CD4-positive, alpha-beta T cell (primary cell): ENCODE results near the gene EIPR1. TPM values are rescaled to one million over a fixed set of nuclear protein-coding genes. Genes with fewer than 3 reads are reported as not detected.

Source experiments
- ATAC-seq: fragments of 200-7000 bp; cut with Tn5 transposase; one replicate; pipeline ENCODE4 v1.10.0; 2022; ENCODE audit warnings: mild to moderate bottlenecking; ENCODE audit not compliant: poor library complexity
- CTCF ChIA-PET: fragments of 350-600 bp; sonication (Branson Sonifier 250); formaldehyde crosslinking; loops from one replicate; lab custom pipeline; 2021; ENCODE audit warnings: antibody characterized with exemption, inconsistent platforms; lab: Charles Lee
- POLR2A ChIA-PET: fragments of 350-600 bp; sonication (Branson Sonifier 250); formaldehyde crosslinking; loops from one replicate; lab custom pipeline; 2021; ENCODE audit warnings: antibody characterized with exemption, inconsistent platforms; lab: Charles Lee
- DNase-seq, 14 experiments: peaks; one replicate each; pipeline ENCODE4 v3.0.0-alpha.2; 2013 to 2020; ENCODE audit warnings: mixed read lengths in 2 of 14
- H3K27ac ChIP-seq, 2 donors: one replicate each; pipeline versions ENCODE4 v1.5.1 to v1.7.0; 2013; ENCODE audit warnings: low read length in 2 of 2, low read depth in 1 of 2, mild to moderate bottlenecking in 1 of 2
- H3K27me3 ChIP-seq, 2 experiments: 1 replicate in 1 of 2; 2 replicates in 1 of 2; pipeline versions ENCODE4 v1.6.1 to v1.7.0; 2013; ENCODE audit warnings: low read length in 2 of 2, control low read depth in 1 of 2, mild to moderate bottlenecking in 1 of 2, moderate library complexity in 1 of 2; ENCODE audit not compliant: insufficient read depth in 2 of 2, control insufficient read depth in 1 of 2
- H3K36me3 ChIP-seq: one replicate; pipeline ENCODE4 v1.6.1; 2013; ENCODE audit warnings: low read length, control low read depth; ENCODE audit not compliant: insufficient read depth
- H3K4me1 ChIP-seq: one replicate; pipeline ENCODE4 v1.6.1; 2013; ENCODE audit warnings: low read length, control low read depth; ENCODE audit not compliant: insufficient read depth
- H3K4me3 ChIP-seq: one replicate; pipeline ENCODE4 v1.5.1; 2013; ENCODE audit warnings: mild to moderate bottlenecking, low read length, moderate library complexity
- H3K9me3 ChIP-seq, 2 experiments: 1 replicate in 1 of 2; 2 replicates in 1 of 2; pipeline versions ENCODE4 v1.6.1 to v1.7.0; 2013; ENCODE audit warnings: low read length in 2 of 2, mild to moderate bottlenecking in 2 of 2, control low read depth in 1 of 2, moderate library complexity in 1 of 2; ENCODE audit not compliant: control insufficient read depth in 1 of 2, insufficient read depth in 1 of 2
- H3K27ac Mint-ChIP-seq: one replicate; pipeline ENCODE4 v1.8.0; 2020; ENCODE audit warnings: mixed read lengths
- H3K27me3 Mint-ChIP-seq: one replicate; pipeline ENCODE4 v1.8.0; 2021; ENCODE audit warnings: mixed read lengths
- H3K36me3 Mint-ChIP-seq: one replicate; pipeline ENCODE4 v1.8.0; 2021; ENCODE audit warnings: low read depth, mixed read lengths
- H3K4me1 Mint-ChIP-seq: one replicate; pipeline ENCODE4 v1.8.0; 2021; ENCODE audit warnings: low read depth, mixed read lengths
- H3K4me3 Mint-ChIP-seq: one replicate; pipeline ENCODE4 v1.8.0; 2020; ENCODE audit warnings: mild to moderate bottlenecking, mixed read lengths
- H3K9me3 Mint-ChIP-seq: one replicate; pipeline ENCODE4 v1.8.0; 2020; ENCODE audit warnings: mixed read lengths
- CTCF ChIP-seq: fragments of 200-600 bp; IDR thresholded peaks from one replicate; pipeline ENCODE4 v1.8.0; 2022; ENCODE audit warnings: antibody characterized with exemption, mild to moderate bottlenecking
- intact Hi-C, 2 experiments: fragments of 100-400 bp; cut with DNase I in 1 of 2; cut with micrococcal nuclease in 1 of 2; formaldehyde crosslinking; loops; one replicate each; pipeline versions ENCODE4 v1.15.1 to v1.9.0; 2023 to 2025; cut with DNase I, micrococcal nuclease
- total RNA-seq, 174 experiments: library from RNA in 2 of 174; stranded (reverse) in 2 of 174; gene quantifications; one replicate each; pipeline ENCODE4 v1.2.3 and lab custom pipeline; 2021 to 2026

The EIPR1 gene
- total RNA-seq, 2 experiments from 2014 or later, result 11.0 to 12.4 TPM

- Histone ChIP-seq H3K27ac (no peak overlapping the region), H3K9me3 (no peaks in the 10 kb centered on the region), H3K36me3 (peaks cover 39% of the 10 kb centered on the region), H3K4me3 (no peak overlapping the region), H3K4me1 (no peaks in the 10 kb centered on the region), H3K27me3 (no peaks in the 10 kb centered on the region)
- Mint-ChIP-seq H3K36me3 (peaks cover 66% of the 10 kb centered on the region), H3K27ac (no peak overlapping the region), H3K4me3 (no peak overlapping the region), H3K4me1 (no peaks in the 10 kb centered on the region), H3K27me3 (no peaks in the 10 kb centered on the region), H3K9me3 (no peaks in the 10 kb centered on the region)
- ChIA-PET CTCF (no interaction called here), POLR2A (no interaction called here)
- no peak for DNase-seq
- TF ChIP-seq CTCF, result no peak
- no peak for ATAC-seq
- intact Hi-C loops, result no loop called here
These were observed 45.5 kb downstream of the EIPR1 start for GRCh38 chr2:3332133-3332532.

GRCh38 chr2:3329491-3329890 lies 48.1 kb downstream of the EIPR1 start:
- intact Hi-C loops, result no loop called here
- no peaks in the 10 kb centered on the region for H3K4me1 Mint-ChIP-seq
- no peak for TF ChIP-seq CTCF
- peaks cover 59% of the 10 kb centered on the region for H3K36me3 Mint-ChIP-seq
- ATAC-seq, result no peak
- no peaks in the 10 kb centered on the region for H3K9me3 Mint-ChIP-seq
- peak overlapping the region; percentile 24 for H3K27ac Mint-ChIP-seq
- ChIA-PET POLR2A (no interaction called here), CTCF (no interaction called here)
- H3K27ac ChIP-seq, result no peak overlapping the region
- no peaks in the 10 kb centered on the region for H3K9me3 ChIP-seq
- no peak for DNase-seq
- H3K36me3 ChIP-seq, result peaks cover 28% of the 10 kb centered on the region
- H3K27me3 ChIP-seq, result no peaks in the 10 kb centered on the region
- H3K27me3 Mint-ChIP-seq, result no peaks in the 10 kb centered on the region
- no peak overlapping the region for H3K4me3 ChIP-seq
- no peaks in the 10 kb centered on the region for H3K4me1 ChIP-seq
- no peak overlapping the region for H3K4me3 Mint-ChIP-seq

- no peak overlapping the region for H3K27ac ChIP-seq
- H3K4me3 ChIP-seq, result no peak overlapping the region
- DNase-seq (no peak), ATAC-seq (no peak)
- Mint-ChIP-seq H3K4me3 (no peak overlapping the region), H3K27me3 (no peaks in the 10 kb centered on the region), H3K4me1 (no peaks in the 10 kb centered on the region), H3K36me3 (peaks cover 43% of the 10 kb centered on the region), H3K27ac (no peak overlapping the region), H3K9me3 (no peaks in the 10 kb centered on the region)
- TF ChIP-seq CTCF, result no peak
- H3K9me3 ChIP-seq, result no peaks in the 10 kb centered on the region
- H3K27me3 ChIP-seq, result no peaks in the 10 kb centered on the region
- H3K36me3 ChIP-seq, result peaks cover 15% of the 10 kb centered on the region
- intact Hi-C loops, result no loop called here
- POLR2A ChIA-PET, result no interaction called here
- CTCF ChIA-PET, result no interaction called here
- no peaks in the 10 kb centered on the region for H3K4me1 ChIP-seq
These were observed 50.7 kb downstream of the EIPR1 start for GRCh38 chr2:3326871-3327270.
